Activated naive CD4-positive, alpha-beta T cell treated with anti-CD3 and anti-CD28 coated beads, Interleukin-2, amount 10 ng/mL, durations not matched to agents 7 days and 5 days (primary cell): ENCODE results near the gene VSTM2L.
A peak's percentile ranks its signal among the peaks of the same experiment; 100 is the strongest.

ENCODE experiments used
- CTCF ChIA-PET: fragments of 350-600 bp; sonication (Branson Sonifier 250); formaldehyde crosslinking; loops from one replicate; lab custom pipeline; 2021; ENCODE audit warnings: antibody characterized with exemption; lab: Charles Lee
- DNase-seq: peaks from one replicate; pipeline ENCODE4 v3.0.0-alpha.2; 2020
- H3K27ac Mint-ChIP-seq: one replicate; pipeline ENCODE4 v1.8.0; 2021; ENCODE audit warnings: mild to moderate bottlenecking, moderate library complexity, mixed read lengths
- H3K27me3 Mint-ChIP-seq: one replicate; pipeline ENCODE4 v1.8.0; 2021; ENCODE audit warnings: mild to moderate bottlenecking, mixed read lengths
- H3K36me3 Mint-ChIP-seq: one replicate; pipeline ENCODE4 v1.8.0; 2021; ENCODE audit warnings: mixed read lengths
- H3K4me1 Mint-ChIP-seq: one replicate; pipeline ENCODE4 v1.8.0; 2021; ENCODE audit warnings: mixed read lengths
- H3K4me3 Mint-ChIP-seq: one replicate; pipeline ENCODE4 v1.8.0; 2021; ENCODE audit warnings: mild to moderate bottlenecking, moderate library complexity, mixed read lengths
- H3K9me3 Mint-ChIP-seq: one replicate; pipeline ENCODE4 v1.8.0; 2021; ENCODE audit warnings: mixed read lengths

Gene VSTM2L

GRCh38 chr20:37915434-37915787 lies 12.5 kb downstream of the VSTM2L start:
- H3K9me3 Mint-ChIP-seq: no peaks in the 10 kb centered on the region
- DNase-seq: no peak
- no peak overlapping the region for H3K4me3 Mint-ChIP-seq
- H3K4me1 Mint-ChIP-seq: peaks cover 18% of the 10 kb centered on the region
- H3K36me3 Mint-ChIP-seq: no peaks in the 10 kb centered on the region
- H3K27me3 Mint-ChIP-seq: peaks cover 90% of the 10 kb centered on the region
- CTCF ChIA-PET: interaction anchor here (0.9 to 1.5 kb wide), 3 partner anchors 13 to 77 kb away, joined by 3 to 5 read pairs (median 3); partner anchors contain the start of gene VSTM2L
- H3K27ac Mint-ChIP-seq: no peak overlapping the region

GRCh38 chr20:37915800-37916570 lies 13.1 kb downstream of the VSTM2L start:
- H3K4me1 Mint-ChIP-seq: peaks cover 18% of the 10 kb centered on the region
- H3K4me3 Mint-ChIP-seq: no peak overlapping the region
- no peak overlapping the region for H3K27ac Mint-ChIP-seq
- peaks cover 84% of the 10 kb centered on the region for H3K27me3 Mint-ChIP-seq
- H3K9me3 Mint-ChIP-seq: no peaks in the 10 kb centered on the region
- DNase-seq: no peak
- no peaks in the 10 kb centered on the region for H3K36me3 Mint-ChIP-seq
- CTCF ChIA-PET: interaction anchor here (0.9 to 1.5 kb wide), 3 partner anchors 13 to 77 kb away, joined by 3 to 5 read pairs (median 3); partner anchors contain the start of gene VSTM2L

GRCh38 chr20:37917461-37917860 lies 14.5 kb downstream of the VSTM2L start:
- H3K27me3 Mint-ChIP-seq: peaks cover 72% of the 10 kb centered on the region
- H3K4me1 Mint-ChIP-seq: peaks cover 18% of the 10 kb centered on the region
- H3K9me3 Mint-ChIP-seq: no peaks in the 10 kb centered on the region
- no peak overlapping the region for H3K27ac Mint-ChIP-seq
- H3K4me3 Mint-ChIP-seq: no peak overlapping the region
- H3K36me3 Mint-ChIP-seq: no peaks in the 10 kb centered on the region
- CTCF ChIA-PET: no interaction called here
- no peak for DNase-seq

GRCh38 chr20:37918035-37918434 lies 15.1 kb downstream of the VSTM2L start:
- no peaks in the 10 kb centered on the region for H3K9me3 Mint-ChIP-seq
- CTCF ChIA-PET: no interaction called here
- no peak overlapping the region for H3K4me3 Mint-ChIP-seq
- no peaks in the 10 kb centered on the region for H3K36me3 Mint-ChIP-seq
- no peak overlapping the region for H3K27ac Mint-ChIP-seq
- H3K27me3 Mint-ChIP-seq: peaks cover 68% of the 10 kb centered on the region
- H3K4me1 Mint-ChIP-seq: peaks cover 18% of the 10 kb centered on the region
- DNase-seq: no peak

GRCh38 chr20:37919389-37920040 lies 16.6 kb downstream of the VSTM2L start:
- Mint-ChIP-seq H3K27me3 (peaks cover 60% of the 10 kb centered on the region), H3K36me3 (no peaks in the 10 kb centered on the region), H3K9me3 (no peaks in the 10 kb centered on the region), H3K4me1 (peaks cover 11% of the 10 kb centered on the region), H3K27ac (no peak overlapping the region), H3K4me3 (no peak overlapping the region)
- CTCF ChIA-PET: no interaction called here
- DNase-seq: no peak

- no peak overlapping the region for H3K4me3 Mint-ChIP-seq
- peaks cover 55% of the 10 kb centered on the region for H3K27me3 Mint-ChIP-seq
- no peaks in the 10 kb centered on the region for H3K9me3 Mint-ChIP-seq
- H3K36me3 Mint-ChIP-seq: no peaks in the 10 kb centered on the region
- DNase-seq: no peak
- no peak overlapping the region for H3K27ac Mint-ChIP-seq
- peaks cover 6% of the 10 kb centered on the region for H3K4me1 Mint-ChIP-seq
- CTCF ChIA-PET: no interaction called here
Observed at GRCh38 chr20:37920270-37920669, 17.3 kb downstream of the VSTM2L start.

GRCh38 chr20:37920679-37921322 lies 17.9 kb downstream of the VSTM2L start:
- no peaks in the 10 kb centered on the region for H3K9me3 Mint-ChIP-seq
- no peak overlapping the region for H3K27ac Mint-ChIP-seq
- DNase-seq: no peak
- peaks cover 6% of the 10 kb centered on the region for H3K4me1 Mint-ChIP-seq
- CTCF ChIA-PET: no interaction called here
- peaks cover 50% of the 10 kb centered on the region for H3K27me3 Mint-ChIP-seq
- H3K4me3 Mint-ChIP-seq: no peak overlapping the region
- H3K36me3 Mint-ChIP-seq: no peaks in the 10 kb centered on the region

GRCh38 chr20:37921341-37921929 lies 18.5 kb downstream of the VSTM2L start:
- Mint-ChIP-seq H3K27me3 (peaks cover 44% of the 10 kb centered on the region), H3K9me3 (no peaks in the 10 kb centered on the region), H3K36me3 (no peaks in the 10 kb centered on the region), H3K4me1 (peaks cover 3% of the 10 kb centered on the region), H3K4me3 (no peak overlapping the region), H3K27ac (no peak overlapping the region)
- CTCF ChIA-PET: no interaction called here
- DNase-seq: no peak

- Mint-ChIP-seq H3K27me3 (peaks cover 38% of the 10 kb centered on the region), H3K27ac (no peak overlapping the region), H3K4me1 (no peaks in the 10 kb centered on the region), H3K4me3 (no peak overlapping the region), H3K36me3 (no peaks in the 10 kb centered on the region), H3K9me3 (no peaks in the 10 kb centered on the region)
- CTCF ChIA-PET: no interaction called here
- no peak for DNase-seq
Observed at GRCh38 chr20:37922016-37922415, 19.1 kb downstream of the VSTM2L start.

- CTCF ChIA-PET: interaction anchor here (1.4 kb wide), 1 partner anchor 431 kb away, joined by 3 read pairs; no protein-coding TSS in a partner anchor
- no peak for DNase-seq
- H3K4me3 Mint-ChIP-seq: no peak overlapping the region
- no peaks in the 10 kb centered on the region for H3K9me3 Mint-ChIP-seq
- H3K27ac Mint-ChIP-seq: peak overlapping the region; percentile 34
- peaks cover 16% of the 10 kb centered on the region for H3K27me3 Mint-ChIP-seq
- H3K36me3 Mint-ChIP-seq: no peaks in the 10 kb centered on the region
- H3K4me1 Mint-ChIP-seq: no peaks in the 10 kb centered on the region
Observed at GRCh38 chr20:37925265-37926165, 22.6 kb downstream of the VSTM2L start.

GRCh38 chr20:37926612-37927011 lies 23.7 kb downstream of the VSTM2L start:
- CTCF ChIA-PET: no interaction called here
- Mint-ChIP-seq H3K4me1 (no peaks in the 10 kb centered on the region), H3K9me3 (no peaks in the 10 kb centered on the region), H3K4me3 (no peak overlapping the region), H3K36me3 (no peaks in the 10 kb centered on the region), H3K27me3 (peaks cover 21% of the 10 kb centered on the region), H3K27ac (no peak overlapping the region)
- DNase-seq: no peak

- Mint-ChIP-seq H3K36me3 (no peaks in the 10 kb centered on the region), H3K27me3 (peaks cover 17% of the 10 kb centered on the region), H3K4me3 (no peak overlapping the region), H3K27ac (no peak overlapping the region), H3K4me1 (no peaks in the 10 kb centered on the region), H3K9me3 (no peaks in the 10 kb centered on the region)
- CTCF ChIA-PET: no interaction called here
- DNase-seq: no peak
Observed at GRCh38 chr20:37927410-37928095, 24.6 kb downstream of the VSTM2L start.

- no peak overlapping the region for H3K27ac Mint-ChIP-seq
- H3K4me1 Mint-ChIP-seq: no peaks in the 10 kb centered on the region
- no peaks in the 10 kb centered on the region for H3K36me3 Mint-ChIP-seq
- no peaks in the 10 kb centered on the region for H3K9me3 Mint-ChIP-seq
- no peak for DNase-seq
- CTCF ChIA-PET: no interaction called here
- H3K27me3 Mint-ChIP-seq: peaks cover 16% of the 10 kb centered on the region
- H3K4me3 Mint-ChIP-seq: no peak overlapping the region
Observed at GRCh38 chr20:37928996-37929682, 26.2 kb downstream of the VSTM2L start.
